Endothelial cell of umbilical vein (primary cell): ENCODE data around the gene CTDSPL. TPM values are rescaled to one million over a fixed set of nuclear protein-coding genes. Genes with fewer than 3 reads are reported as not detected.

Experiments
- BruUV-seq: library from RNA; stranded (reverse); fragments of 400-500 nt; replicated peaks from 2 replicates; lab custom pipeline; 2021; lab: Mats Ljungman, UMichigan
- CTCF ChIA-PET: fragments of 300-600, 350-600 bp; sonication (Branson Sonifier 250); formaldehyde crosslinking; loops from one replicate; lab custom pipeline; 2021; ENCODE audit warnings: antibody characterized with exemption, inconsistent platforms; lab: Charles Lee
- POLR2A ChIA-PET: fragments of 300-600, 350-600 bp; sonication (Branson Sonifier 250); formaldehyde crosslinking; loops from one replicate; lab custom pipeline; 2021; ENCODE audit warnings: antibody characterized with exemption, inconsistent platforms; lab: Charles Lee
- DNase-seq: peaks from one replicate; pipeline ENCODE4 v3.0.0-alpha.2; 2011; ENCODE audit warnings: low read depth, low spot score
- FAIRE-seq: peaks from 2 replicates; lab custom pipeline; 2011; peaks lifted over from hg19 to GRCh38; lab: Jason Lieb, UNC
- H2AFZ ChIP-seq: 2 replicates; pipeline ENCODE4 v1.6.0; 2012; ENCODE audit warnings: low read depth, low read length, control low read depth, inconsistent platforms
- H3K27ac ChIP-seq: 2 replicates; pipeline ENCODE4 v1.5.1; 2011; ENCODE audit warnings: low read depth, mild to moderate bottlenecking, control low read depth, low read length, moderate library complexity; ENCODE audit not compliant: insufficient read depth
- H3K27me3 ChIP-seq, 2 experiments: 2 replicates each; pipeline versions ENCODE4 v1.6.0 to v1.6.1; 2011; ENCODE audit warnings: low read length in 2 of 2, mixed read lengths in 1 of 2; ENCODE audit not compliant: control insufficient read depth in 2 of 2, insufficient read depth in 2 of 2
- H3K36me3 ChIP-seq, 2 experiments: 2 replicates in 1 of 2; 3 replicates in 1 of 2; pipeline ENCODE4 v1.5.1; 2011; ENCODE audit warnings: low read length in 2 of 2, mild to moderate bottlenecking in 1 of 2, moderate library complexity in 1 of 2; ENCODE audit not compliant: control insufficient read depth in 2 of 2, insufficient read depth in 2 of 2; ENCODE audit errors: extremely low read depth in 1 of 2
- H3K4me1 ChIP-seq: 3 replicates; pipeline ENCODE4 v1.5.1; 2011; ENCODE audit warnings: mild to moderate bottlenecking, low read length; ENCODE audit not compliant: control insufficient read depth, insufficient read depth; ENCODE audit errors: extremely low read depth
- H3K4me2 ChIP-seq: 2 replicates; pipeline ENCODE4 v1.6.1; 2011; ENCODE audit warnings: low read length, control low read depth, mixed read lengths; ENCODE audit not compliant: insufficient read depth
- H3K4me3 ChIP-seq, 3 experiments: fragments of 200-600 bp in 1 of 3; sonication (generic), shearing (Covaris generic) in 1 of 3; replicated peaks in 1 of 3; 2 replicates each; pipeline ENCODE4 v1.5.1; 2011 to 2016; ENCODE audit warnings: control low read depth in 3 of 3, low read length in 3 of 3, mild to moderate bottlenecking in 2 of 3, inconsistent platforms in 1 of 3, low read depth in 1 of 3, moderate library complexity in 1 of 3; ENCODE audit not compliant: insufficient read depth in 1 of 3
- H3K79me2 ChIP-seq: 2 replicates; pipeline ENCODE4 v1.6.0; 2012; ENCODE audit warnings: low read length, inconsistent platforms; ENCODE audit not compliant: control insufficient read depth, insufficient read depth
- H3K9ac ChIP-seq: replicated peaks from 2 replicates; pipeline ENCODE3; 2011; ENCODE audit warnings: low read length, control low read depth; ENCODE audit not compliant: insufficient read depth; ENCODE audit errors: extremely low read depth
- H3K9me1 ChIP-seq: replicated peaks from 3 replicates; pipeline ENCODE4 v1.6.0; 2011; ENCODE audit warnings: mild to moderate bottlenecking, low read length; ENCODE audit not compliant: control insufficient read depth, insufficient read depth; ENCODE audit errors: extremely low read depth
- H3K9me3 ChIP-seq: replicated peaks from 2 replicates; pipeline ENCODE4 v1.5.1; 2012; ENCODE audit warnings: low read length, inconsistent platforms; ENCODE audit not compliant: control insufficient read depth, insufficient read depth
- H4K20me1 ChIP-seq: replicated peaks from 2 replicates; pipeline ENCODE3; 2011; ENCODE audit warnings: mild to moderate bottlenecking, low read length; ENCODE audit not compliant: control insufficient read depth, insufficient read depth; ENCODE audit errors: extremely low read depth
- CTCF ChIP-seq, 2 donors: IDR thresholded peaks; 1 replicate in 1 of 2; 2 replicates in 1 of 2; pipeline ENCODE4 v1.5.1; 2011; ENCODE audit warnings: low read length in 2 of 2, mild to moderate bottlenecking in 2 of 2, moderate library complexity in 2 of 2, control low read depth in 1 of 2, inconsistent platforms in 1 of 2, low read depth in 1 of 2; ENCODE audit not compliant: insufficient read depth in 1 of 2; ENCODE audit errors: extremely low read depth in 1 of 2
- EZH2 ChIP-seq: IDR thresholded peaks from 2 replicates; pipeline ENCODE4 v1.6.1; 2012; ENCODE audit warnings: borderline replicate concordance, low read depth, mild to moderate bottlenecking, moderate library complexity, low read length, inconsistent platforms; ENCODE audit not compliant: severe bottlenecking
- FOS ChIP-seq: IDR thresholded peaks from 2 replicates; pipeline ENCODE4 v1.6.1; 2011; ENCODE audit warnings: mild to moderate bottlenecking, low read length, moderate library complexity, borderline replicate concordance; ENCODE audit not compliant: insufficient read depth
- GATA2 ChIP-seq: IDR thresholded peaks from 2 replicates; pipeline ENCODE4 v1.7.0; 2011; ENCODE audit warnings: low read depth, mild to moderate bottlenecking, moderate library complexity, mixed read lengths, low read length; ENCODE audit not compliant: insufficient read length, insufficient read depth
- MYC ChIP-seq: IDR thresholded peaks from one replicate; pipeline ENCODE4 v1.6.1; 2011; ENCODE audit warnings: mild to moderate bottlenecking, low read depth, low read length
- POLR2A ChIP-seq: IDR thresholded peaks from 2 replicates; pipeline ENCODE4 v1.6.1; 2012; ENCODE audit warnings: low read depth, mild to moderate bottlenecking, control low read depth, low read length
- POLR2AphosphoS5 ChIP-seq: IDR thresholded peaks from 2 replicates; pipeline ENCODE4 v1.6.1; 2012; ENCODE audit warnings: low read depth, mild to moderate bottlenecking, control low read depth, low read length, moderate library complexity; ENCODE audit not compliant: insufficient read depth
- dilution Hi-C: fragments of 300-500 bp; cut with MboI; formaldehyde crosslinking; loops from one replicate; pipeline ENCODE4 v1.15.0; 2019; ENCODE audit warnings: low sequenced_read_pairs; ENCODE audit not compliant: extremely low pct_ligation_motif_present
- intact Hi-C: fragments of 100-400 bp; cut with micrococcal nuclease; formaldehyde crosslinking; loops from one replicate; pipeline ENCODE4 v1.10.0; 2022
- polyA plus RNA-seq, 4 experiments: library from polyadenylated mRNA; depleted of rRNA in 3 of 4; stranded (reverse) in 3 of 4; unstranded in 1 of 4; fragments of >200 nt; gene quantifications; 2 replicates each; pipeline versions ENCODE4 v1.2.1 to v1.2.3, GENCODE V29; 2011 to 2012; ENCODE audit warnings: missing spikeins in 1 of 4
- total RNA-seq: library from RNA; stranded (reverse); gene quantifications from 2 replicates; pipeline ENCODE4 v1.2.3, GENCODE V29; 2021

CTDSPL gene
- total and polyA plus RNA-seq, 2 donors (not counting 3 experiments of a cell fraction or from before 2014, with no cell fraction given) = 30.1 to 43.2 TPM

GRCh38 chr3:37994639-37994972 is 132.9 kb downstream of the CTDSPL start:
- peaks cover 15% of the 10 kb centered on the region for H3K4me1 ChIP-seq
- POLR2A ChIA-PET = no interaction called here
- H4K20me1 ChIP-seq = no peaks in the 10 kb centered on the region
- BruUV-seq = no TSS peak
- dilution Hi-C loops = no loop called here
- DNase-seq = no peak
- no peaks in the 10 kb centered on the region for H3K9me1 ChIP-seq
- H3K79me2 ChIP-seq = no peaks in the 10 kb centered on the region
- H2AFZ ChIP-seq = peak overlapping the region; percentile 94
- intact Hi-C loops = loop anchor here (1.0 kb wide), 2 partner anchors 20 to 139 kb away; no protein-coding TSS in a partner anchor
- peak overlapping the region; percentile 35 for H3K9ac ChIP-seq
- FAIRE-seq = peak; percentile 8
- no peaks in the 10 kb centered on the region for H3K27me3 ChIP-seq
- no peak for TF ChIP-seq FOS
- no peak for TF ChIP-seq POLR2AphosphoS5
- no peak for TF ChIP-seq POLR2A
- no peak for TF ChIP-seq CTCF (IDR thresholded peaks at IDR 0.05; ENCODE audit: extremely low read depth in 1 of 2, insufficient read depth in 1 of 2, low read depth in 1 of 2, low read length in 2 of 2)
- TF ChIP-seq EZH2 = no peak
- TF ChIP-seq GATA2 = no peak
- no peak for TF ChIP-seq MYC
- H3K36me3 ChIP-seq = no peaks in the 10 kb centered on the region
- no peaks in the 10 kb centered on the region for H3K9me3 ChIP-seq
- peak overlapping the region; percentile 53 for H3K4me2 ChIP-seq
- peak overlapping the region; percentile 14 to 67 (median 62) for H3K4me3 ChIP-seq
- H3K27ac ChIP-seq = peak overlapping the region; percentile 34
- CTCF ChIA-PET = interaction anchor here (0.8 to 1.2 kb wide), 5 partner anchors 10 to 139 kb away, joined by 3 to 7 read pairs (median 3); no protein-coding TSS in a partner anchor
